PC-3 (cell line): ENCODE results near the gene GULP1.

ENCODE experiments used
- CTCF ChIP-seq: fragments of 300-600 bp; sonication (generic); conservative IDR thresholded peaks from 2 replicates; pipeline ENCODE4 v1.5.1; 2017; ENCODE audit warnings: antibody characterized with exemption, low read depth, mild to moderate bottlenecking, low read length
- EZH2 ChIP-seq: fragments of 300-600 bp; sonication (generic); IDR thresholded peaks from one replicate; pipeline ENCODE4 v1.6.1; 2017; ENCODE audit warnings: antibody characterized with exemption, mild to moderate bottlenecking, low read length; ENCODE audit not compliant: unreplicated experiment
- EZH2phosphoT487 ChIP-seq: fragments of 300-600 bp; sonication (generic); IDR thresholded peaks from 2 replicates; pipeline ENCODE4 v1.6.1; 2018; ENCODE audit warnings: mild to moderate bottlenecking, antibody characterized with exemption, low read length, borderline replicate concordance

GRCh38 chr2:188527581-188527993 is 235.9 kb downstream of the GULP1 start:
- no peak for TF ChIP-seq CTCF
- TF ChIP-seq EZH2: no peak
- no peak for TF ChIP-seq EZH2phosphoT487
